NB4 (cell line): ENCODE measurements around the gene TMEM130.

Experiments
- DNase-seq: peaks from one replicate; pipeline ENCODE4 v3.0.0; 2010; ENCODE audit warnings: low read depth
- H3K4me3 ChIP-seq: one replicate; pipeline ENCODE4 v1.5.1; 2011; ENCODE audit warnings: mild to moderate bottlenecking, low read depth, low read length, moderate library complexity
- MYC ChIP-seq: IDR thresholded peaks from 2 replicates; pipeline ENCODE4 v1.6.1; 2011; ENCODE audit warnings: low read depth, low read length
- POLR2A ChIP-seq: IDR thresholded peaks from 2 replicates; pipeline ENCODE4 v1.6.1; 2011; ENCODE audit warnings: mild to moderate bottlenecking; ENCODE audit not compliant: insufficient read length; ENCODE audit errors: extremely low read depth
- TF ChIP-seq, protein P1 (sequence below): IDR thresholded peaks from one replicate; pipeline ENCODE4 v1.5.1; 2012; ENCODE audit warnings: low read depth, low read length
- TF ChIP-seq, protein P2 (sequence below): IDR thresholded peaks from 2 replicates; pipeline ENCODE4 v1.6.1; 2011; ENCODE audit warnings: low read depth, low read length

TMEM130 gene

DNA sequence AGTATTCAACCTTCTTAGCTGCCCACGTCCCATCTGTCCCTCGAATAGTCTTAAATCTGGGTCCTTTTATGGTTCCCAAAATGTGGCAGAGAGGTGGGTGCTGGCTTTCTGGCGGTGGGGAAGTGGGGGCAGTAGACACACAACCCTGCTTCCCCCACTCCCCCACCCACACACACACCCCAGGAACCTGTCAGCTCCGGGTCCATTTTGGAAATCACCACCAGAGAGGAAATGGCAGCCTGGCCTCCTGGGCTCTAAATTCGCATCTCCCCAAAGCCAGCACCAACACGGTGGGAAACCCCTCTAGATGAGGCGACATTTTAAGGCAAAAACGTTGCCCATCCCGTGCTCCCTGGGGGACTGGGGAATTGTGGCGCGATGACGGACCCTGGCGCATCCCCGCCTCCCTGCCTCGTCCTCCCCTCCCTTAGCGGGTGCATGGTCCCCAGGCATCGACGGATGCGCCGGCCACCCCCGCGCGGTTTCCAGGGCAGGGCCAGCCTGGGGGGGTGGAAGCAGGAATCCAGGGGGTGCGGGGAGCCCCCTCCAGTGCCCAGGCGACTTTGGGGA, 702 bp downstream of the TMEM130 start:
- H3K4me3 ChIP-seq, result no peak overlapping the region
- TF ChIP-seq MYC, result no peak
- TF ChIP-seq, protein P1, sequence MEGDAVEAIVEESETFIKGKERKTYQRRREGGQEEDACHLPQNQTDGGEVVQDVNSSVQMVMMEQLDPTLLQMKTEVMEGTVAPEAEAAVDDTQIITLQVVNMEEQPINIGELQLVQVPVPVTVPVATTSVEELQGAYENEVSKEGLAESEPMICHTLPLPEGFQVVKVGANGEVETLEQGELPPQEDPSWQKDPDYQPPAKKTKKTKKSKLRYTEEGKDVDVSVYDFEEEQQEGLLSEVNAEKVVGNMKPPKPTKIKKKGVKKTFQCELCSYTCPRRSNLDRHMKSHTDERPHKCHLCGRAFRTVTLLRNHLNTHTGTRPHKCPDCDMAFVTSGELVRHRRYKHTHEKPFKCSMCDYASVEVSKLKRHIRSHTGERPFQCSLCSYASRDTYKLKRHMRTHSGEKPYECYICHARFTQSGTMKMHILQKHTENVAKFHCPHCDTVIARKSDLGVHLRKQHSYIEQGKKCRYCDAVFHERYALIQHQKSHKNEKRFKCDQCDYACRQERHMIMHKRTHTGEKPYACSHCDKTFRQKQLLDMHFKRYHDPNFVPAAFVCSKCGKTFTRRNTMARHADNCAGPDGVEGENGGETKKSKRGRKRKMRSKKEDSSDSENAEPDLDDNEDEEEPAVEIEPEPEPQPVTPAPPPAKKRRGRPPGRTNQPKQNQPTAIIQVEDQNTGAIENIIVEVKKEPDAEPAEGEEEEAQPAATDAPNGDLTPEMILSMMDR, result no peak
- TF ChIP-seq POLR2A, result no peak
- TF ChIP-seq, protein P2, sequence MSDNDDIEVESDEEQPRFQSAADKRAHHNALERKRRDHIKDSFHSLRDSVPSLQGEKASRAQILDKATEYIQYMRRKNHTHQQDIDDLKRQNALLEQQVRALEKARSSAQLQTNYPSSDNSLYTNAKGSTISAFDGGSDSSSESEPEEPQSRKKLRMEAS, result no peak
- DNase-seq, result no peak

DNA sequence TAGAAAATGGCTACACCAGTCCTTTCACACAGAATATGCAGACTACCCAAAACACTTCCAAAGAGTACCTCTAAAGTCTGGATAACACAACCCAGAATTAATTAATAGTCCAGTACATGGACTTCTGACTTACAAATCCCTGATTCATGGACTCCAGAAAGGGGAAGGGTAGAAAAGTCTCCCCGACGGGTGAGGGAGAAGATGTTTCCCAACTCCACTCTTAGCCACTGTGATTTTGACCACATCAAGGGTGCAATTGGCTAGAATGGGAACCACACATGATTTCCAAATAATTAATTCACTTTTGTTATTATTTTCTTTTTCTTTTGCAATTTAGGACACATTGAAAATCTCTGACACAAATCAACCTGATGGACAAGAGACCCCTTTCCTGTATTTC, 1.4 kb downstream of the TMEM130 start:
- TF ChIP-seq, protein P2, result no peak
- TF ChIP-seq POLR2A, result no peak
- no peak overlapping the region for H3K4me3 ChIP-seq
- peak; percentile 56 for DNase-seq

DNA sequence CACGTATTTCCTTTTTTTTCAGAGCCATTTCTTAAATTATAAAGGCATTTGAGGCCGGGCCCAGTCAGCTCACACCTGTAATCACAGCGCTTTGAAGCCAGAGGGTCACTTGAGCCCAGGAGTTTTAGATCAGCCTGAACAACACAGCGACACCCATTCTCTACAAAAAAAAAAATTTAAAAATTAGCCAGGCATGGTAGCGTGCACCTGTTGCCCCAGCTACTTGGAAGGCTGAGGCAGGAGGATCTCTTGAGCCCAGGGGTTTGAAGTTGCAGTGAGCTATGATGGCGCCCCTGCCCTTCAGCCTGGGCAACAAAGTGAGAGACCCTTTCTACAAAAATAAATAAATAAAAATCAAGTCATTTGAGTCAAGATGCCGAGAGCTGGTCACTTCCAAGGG, 3.0 kb downstream of the TMEM130 start:
- H3K4me3 ChIP-seq, result no peak overlapping the region
- no peak for DNase-seq
- TF ChIP-seq MYC (no peak), POLR2A (no peak)
- TF ChIP-seq, protein P1, result no peak
- TF ChIP-seq, protein P2, result no peak

DNA sequence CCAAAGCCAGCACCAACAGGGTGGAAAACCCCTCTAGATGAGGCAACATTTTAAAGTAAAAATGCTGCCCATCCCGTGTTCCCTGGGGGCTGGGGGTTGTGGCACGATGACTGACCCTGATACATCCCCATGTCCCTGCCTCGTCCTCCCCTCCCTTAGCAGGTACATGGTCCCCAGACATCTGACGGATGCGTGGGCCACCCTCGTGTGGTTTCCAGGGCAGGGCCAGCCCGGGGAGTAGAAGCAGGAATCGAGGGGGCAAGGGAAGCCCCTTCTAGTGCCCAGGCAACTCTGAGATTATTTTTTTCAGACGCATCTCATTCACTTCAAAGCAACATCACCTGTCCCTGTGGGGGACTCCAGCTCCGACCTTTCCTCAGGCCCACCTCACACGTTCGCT, 3.5 kb downstream of the TMEM130 start:
- TF ChIP-seq, protein P1, result no peak
- TF ChIP-seq, protein P2, result no peak
- no peak overlapping the region for H3K4me3 ChIP-seq
- no peak for DNase-seq

DNA sequence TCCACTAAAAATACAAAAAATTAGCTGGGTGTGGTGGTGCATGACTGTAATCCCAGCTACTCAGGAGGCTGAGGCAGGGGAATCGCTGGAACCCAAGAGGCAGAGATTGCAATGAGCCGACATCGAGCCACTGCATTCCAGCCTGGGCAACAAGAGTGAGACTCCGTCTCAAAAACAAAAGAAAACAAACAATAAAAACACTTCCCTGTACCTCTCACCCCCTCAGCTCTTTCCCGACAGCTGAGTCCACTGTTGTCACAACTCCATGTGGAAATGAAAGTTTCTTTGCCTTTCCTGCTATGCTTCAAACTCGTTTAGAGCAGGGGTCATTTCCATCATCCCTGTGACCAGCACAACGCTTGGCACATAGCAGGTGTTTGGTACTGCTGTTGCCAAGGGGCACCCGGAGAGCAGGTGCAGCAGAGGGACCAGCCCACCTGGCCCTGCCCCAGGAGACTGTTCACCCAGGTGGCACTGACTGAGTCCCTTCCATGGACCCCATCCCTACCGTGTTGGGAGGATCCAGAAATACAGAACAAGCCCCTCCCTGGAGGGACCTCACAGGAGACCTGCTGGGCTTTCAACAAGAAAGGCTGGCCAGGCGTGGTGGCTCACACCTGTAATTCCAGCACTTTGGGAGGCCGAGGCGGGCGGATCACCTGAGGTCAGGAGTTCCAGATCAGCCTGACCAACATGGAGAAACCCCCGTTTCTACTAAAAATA, 4.9 kb downstream of the TMEM130 start:
- no peak overlapping the region for H3K4me3 ChIP-seq
- no peak for DNase-seq
- TF ChIP-seq, protein P1, result no peak
- TF ChIP-seq POLR2A, result no peak
- no peak for TF ChIP-seq MYC
- TF ChIP-seq, protein P2, result no peak

DNA sequence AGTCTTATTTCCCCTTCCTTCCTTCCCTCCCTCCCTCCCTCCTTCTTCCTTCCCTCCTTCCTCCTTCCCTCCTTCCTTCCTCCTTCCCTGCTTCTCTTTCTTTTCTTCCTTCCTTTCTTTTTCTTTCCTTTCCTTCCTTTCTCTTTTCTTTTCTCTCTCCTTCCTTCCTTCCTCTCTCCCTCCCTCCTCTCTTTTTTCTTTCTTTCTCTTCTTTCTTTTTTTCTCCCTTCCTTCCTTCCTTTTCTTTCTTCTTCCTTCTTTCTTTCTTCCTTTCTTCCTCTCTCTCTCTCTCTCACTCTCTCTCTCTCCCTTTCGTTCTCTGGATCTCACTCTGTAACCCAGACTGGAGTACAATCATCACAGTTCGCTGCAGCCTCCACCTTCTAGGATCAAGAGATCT, 6.2 kb downstream of the TMEM130 start:
- no peak for DNase-seq
- TF ChIP-seq, protein P1, result no peak
- no peak for TF ChIP-seq MYC
- no peak for TF ChIP-seq POLR2A
- TF ChIP-seq, protein P2, result no peak
- H3K4me3 ChIP-seq, result no peak overlapping the region
